ENCODE measurements around the gene TNKS2.
"Not testable (repeated sequence)": the region's sequence is repeated elsewhere in the genome, so short reads cannot be mapped to it uniquely, and the experiment has no call there.

TNKS2 gene

DNA sequence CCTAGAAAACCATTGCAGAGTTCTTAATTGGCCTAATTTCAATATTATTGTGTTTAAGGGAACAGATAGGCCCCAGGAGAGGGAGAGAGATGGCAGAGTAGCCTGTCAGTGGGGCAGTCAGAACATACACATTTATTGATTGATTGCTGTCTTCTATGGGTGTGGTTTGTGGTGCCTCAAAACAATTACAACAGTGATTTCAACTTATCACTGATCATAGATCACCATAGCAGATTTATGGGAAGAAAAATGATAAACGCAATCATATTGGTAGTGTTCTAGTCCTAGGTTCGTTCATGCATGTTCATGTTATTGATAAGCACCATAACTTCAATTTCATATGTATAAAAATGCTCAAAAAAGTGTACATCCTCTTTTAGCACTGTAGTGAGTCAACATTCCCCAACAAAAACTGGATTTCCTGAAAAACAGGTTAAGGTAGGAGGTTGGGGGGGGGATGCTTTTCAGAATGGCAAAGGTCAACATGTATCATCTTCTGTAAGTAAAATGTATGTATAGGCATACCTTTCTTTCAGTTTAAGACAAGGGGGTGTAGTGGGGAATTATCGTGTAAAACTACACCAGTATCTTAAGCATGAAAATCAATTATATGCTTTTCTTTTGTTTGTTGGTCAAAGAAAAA, 1.1 kb upstream of the TNKS2 start:
- DNase-seq, result no peak

DNA sequence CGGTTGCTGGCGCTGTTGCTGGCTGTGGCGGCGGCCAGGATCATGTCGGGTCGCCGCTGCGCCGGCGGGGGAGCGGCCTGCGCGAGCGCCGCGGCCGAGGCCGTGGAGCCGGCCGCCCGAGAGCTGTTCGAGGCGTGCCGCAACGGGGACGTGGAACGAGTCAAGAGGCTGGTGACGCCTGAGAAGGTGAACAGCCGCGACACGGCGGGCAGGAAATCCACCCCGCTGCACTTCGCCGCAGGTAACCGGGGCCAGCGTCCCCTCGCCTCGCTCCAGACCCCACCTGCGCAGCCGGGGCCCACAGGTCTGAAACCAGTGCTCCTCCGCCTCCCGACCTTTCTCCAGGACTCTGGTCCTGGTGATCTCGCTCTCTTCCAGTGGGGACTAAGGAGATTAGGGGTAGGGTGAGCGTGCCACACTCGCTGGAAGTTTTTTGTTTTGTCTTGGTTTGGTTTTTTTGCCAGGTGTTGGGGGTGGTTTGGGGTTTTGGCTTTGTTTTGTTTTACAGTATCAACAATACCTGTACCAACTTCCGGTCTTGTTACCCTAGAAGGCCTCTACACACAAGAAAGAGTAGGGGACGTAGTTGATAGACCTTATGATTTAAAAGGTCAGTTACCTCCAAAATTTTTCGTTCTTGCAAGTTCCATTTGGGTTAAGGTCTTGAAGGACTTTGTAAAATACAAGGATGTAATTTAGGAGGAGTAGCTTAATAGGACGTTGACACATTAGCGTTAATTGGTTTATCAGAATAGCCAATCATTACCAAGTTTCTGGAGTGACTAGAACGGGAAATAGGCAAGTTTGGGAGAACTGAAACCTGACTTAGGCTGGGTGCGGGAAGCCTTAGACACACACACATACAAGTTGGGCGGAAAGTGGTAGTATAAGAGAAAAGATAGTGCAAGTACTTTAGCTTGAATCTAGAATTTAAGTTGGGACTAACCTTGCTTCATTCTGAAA, 704 bp downstream of the TNKS2 start:
- no peak for DNase-seq

DNA sequence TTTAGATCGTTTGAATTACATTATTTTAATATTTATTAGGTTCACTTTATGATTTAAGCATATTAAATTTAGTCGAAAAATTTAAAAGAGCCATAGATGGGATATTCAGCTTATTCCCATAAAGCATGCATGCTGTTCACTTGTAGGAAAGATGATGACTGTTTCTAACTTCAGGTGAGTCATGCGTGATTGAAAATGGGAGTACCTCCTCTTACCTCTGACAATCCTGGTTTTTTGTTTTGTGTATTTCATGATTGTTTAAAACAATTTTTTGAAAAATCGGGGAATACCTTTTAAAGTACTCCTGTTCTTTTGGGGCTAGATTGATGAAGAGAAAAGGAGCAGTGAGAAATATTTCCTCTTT, 1.4 kb downstream of the TNKS2 start:
- DNase-seq, result no peak

DNA sequence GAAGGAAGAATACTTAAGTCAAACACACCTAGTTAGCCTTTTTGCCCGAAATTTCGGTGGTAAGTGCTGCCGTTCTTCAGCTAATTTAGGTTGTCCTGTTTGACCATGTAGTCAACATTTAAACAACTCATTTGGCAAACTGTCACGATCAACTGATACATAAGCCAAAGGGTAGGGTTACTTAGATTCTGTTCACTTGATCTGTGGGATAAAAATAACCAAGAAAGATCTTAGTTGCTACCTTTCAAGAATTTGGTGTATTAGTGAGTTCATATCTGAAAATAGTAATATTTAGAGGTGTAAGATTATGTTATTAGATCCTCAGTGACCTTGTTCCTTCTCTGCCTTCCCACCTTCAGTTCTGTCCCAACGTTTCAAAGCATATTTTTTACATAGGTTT, 2.0 kb downstream of the TNKS2 start:
- DNase-seq, result no peak

DNA sequence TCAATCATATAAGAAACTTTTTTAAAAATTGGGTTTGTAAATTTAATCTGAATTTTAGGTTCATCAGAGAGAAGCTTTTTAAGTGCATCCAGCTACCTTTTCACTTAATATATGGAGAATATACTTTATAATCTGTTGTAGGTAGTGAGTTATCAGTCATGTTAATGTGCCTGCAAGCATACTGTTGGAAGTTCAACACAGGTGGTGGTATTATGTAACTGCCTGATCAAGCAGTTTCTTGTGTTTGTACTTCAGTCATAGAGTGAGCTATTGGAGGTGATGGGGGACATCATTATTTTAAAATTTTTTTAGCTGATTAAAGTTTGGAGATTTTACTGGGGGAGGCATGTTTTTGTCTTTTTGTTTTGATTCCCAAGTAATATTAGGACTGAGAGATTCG, 2.5 kb downstream of the TNKS2 start:
- DNase-seq, result no peak

DNA sequence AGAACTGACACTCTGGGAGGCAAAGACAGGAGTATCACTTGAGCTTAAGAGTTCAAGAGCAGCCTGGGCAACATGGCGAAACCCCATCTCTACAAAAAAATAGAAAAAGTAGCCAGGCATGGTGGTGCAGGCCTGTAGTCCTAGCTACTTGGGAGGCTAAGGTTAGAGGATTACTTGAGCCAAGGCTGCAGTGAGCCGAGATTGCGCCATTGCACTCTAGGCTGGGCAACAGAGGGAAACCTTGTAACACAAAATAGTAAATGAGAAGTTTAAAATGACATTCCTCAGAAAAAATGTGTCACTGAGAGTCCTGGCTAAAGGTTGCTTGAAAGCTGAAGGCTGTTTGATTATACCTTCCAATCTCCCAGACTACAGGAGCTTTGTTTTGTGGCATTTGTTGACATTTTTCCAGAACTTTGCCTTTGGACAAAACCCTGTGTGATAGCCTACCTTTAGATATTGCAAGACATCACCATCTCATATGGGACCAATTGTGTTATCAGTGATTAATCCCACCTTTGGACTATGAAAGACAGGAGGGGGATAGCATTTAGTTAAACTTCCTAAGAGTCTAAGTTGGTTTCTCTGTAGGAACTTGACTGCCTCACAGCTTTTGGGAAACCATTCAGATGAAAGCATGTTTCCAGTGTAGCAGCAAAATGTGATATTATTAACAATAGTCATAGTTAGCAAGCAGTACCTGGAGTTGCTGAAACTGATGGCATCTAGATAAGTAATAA, 5.3 kb downstream of the TNKS2 start:
- DNase-seq, result no peak

DNA sequence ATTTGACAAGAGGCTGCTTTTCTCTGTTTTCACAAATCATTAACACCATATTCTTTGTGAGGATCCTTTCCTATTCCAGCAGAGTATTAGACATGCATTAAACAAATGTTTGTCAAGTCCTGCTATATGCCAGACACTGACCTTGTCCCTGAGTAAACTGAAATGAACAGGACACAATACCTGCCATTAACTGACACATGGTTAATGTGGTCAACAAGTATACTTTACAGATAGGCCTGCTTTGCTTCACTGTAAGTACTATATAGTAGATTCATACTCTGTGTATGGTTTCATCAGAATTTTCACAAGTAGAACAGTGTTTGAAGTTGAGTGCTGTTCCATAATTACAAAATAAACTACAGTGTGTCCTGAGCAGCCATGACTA, 5.9 kb downstream of the TNKS2 start:
- no peak for DNase-seq

DNA sequence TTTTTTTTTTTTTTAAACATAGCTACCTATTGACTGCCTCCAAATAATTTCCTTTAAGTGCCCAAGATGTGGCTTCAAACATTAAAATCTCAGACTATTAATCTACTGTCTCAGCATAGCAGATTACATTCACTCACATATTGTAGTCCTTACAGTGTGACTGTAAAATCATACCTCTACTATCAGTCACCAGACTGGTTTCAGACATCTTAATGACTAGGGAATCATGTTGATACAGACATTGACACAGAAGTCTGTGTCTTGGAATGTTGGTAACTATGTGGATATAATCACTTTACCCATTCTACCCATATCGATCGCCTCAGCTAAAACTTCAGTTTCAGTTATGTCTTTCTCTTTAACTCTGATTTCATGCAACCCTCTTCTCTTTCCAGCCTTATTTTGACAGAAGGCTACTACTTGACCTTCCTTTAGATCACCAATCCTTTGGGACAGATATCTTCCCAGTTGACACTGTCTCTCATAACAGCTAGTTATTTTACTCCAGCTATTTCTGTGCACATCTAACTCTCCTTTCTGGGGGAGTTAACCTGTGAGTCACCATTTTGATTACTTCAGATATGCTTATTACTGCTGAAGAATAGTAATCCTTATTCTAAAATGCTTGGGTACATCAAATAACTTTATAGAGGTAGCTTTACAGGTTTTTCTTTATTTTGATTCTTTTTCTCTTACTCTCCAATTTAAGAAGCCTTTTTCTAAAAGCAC, 7.0 kb downstream of the TNKS2 start:
- no peak for DNase-seq

DNA sequence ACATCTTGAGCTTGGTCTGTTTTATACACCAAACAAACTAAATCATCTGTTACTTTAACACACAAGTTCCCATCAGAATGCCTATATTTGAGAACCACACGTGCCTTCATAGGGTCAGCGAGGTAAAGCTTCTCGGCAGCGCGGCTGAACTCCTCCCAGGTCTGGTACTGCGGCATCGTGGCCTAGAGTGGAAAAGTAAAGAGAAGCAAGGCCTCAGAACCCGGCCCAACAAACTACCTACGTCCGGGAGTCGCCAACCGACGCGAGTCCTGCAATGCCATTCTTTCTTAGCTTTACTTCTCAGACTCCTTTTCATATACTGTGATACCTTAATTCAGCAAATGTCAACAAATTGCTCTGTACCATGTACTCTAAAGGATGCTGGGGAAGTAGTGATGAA, 9.0 kb downstream of the TNKS2 start:
- DNase-seq, result not testable (repeated sequence)

DNA sequence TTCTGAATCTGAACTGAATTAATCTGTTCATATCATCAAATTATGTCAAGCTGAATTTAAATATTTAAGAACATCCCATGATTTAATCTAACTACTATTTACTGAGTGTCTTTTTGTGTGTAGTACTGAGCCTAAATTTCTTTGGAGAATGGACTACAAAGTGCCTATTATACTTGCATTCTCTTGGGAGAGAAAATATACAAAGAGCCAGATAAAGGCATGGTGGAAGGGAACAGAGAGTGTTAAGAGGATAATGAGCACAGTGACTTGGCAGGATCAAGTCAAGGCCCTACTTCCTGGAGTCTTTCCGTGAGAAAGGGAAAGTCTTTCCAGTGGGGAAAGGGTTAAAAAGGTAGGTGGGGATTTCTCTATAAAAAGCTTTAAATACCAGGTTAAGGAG, 15.0 kb downstream of the TNKS2 start:
- DNase-seq, result no peak

DNA sequence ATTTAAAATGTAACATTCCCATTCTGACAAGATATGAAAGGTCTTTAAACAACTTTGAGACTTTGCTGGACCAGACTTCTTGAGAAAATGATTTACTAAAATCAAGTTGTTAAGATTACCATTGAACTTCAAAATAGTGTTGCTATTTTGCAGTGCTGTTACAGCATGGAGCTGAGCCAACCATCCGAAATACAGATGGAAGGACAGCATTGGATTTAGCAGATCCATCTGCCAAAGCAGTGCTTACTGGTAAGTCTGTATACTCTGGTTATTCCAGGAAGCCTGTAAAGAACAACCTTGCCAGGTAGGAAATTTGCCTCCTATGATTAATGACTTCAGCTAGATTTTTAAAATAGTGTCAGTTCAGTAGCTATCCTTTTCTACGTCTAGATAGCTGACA, 18.8 kb downstream of the TNKS2 start:
- DNase-seq, result no peak

DNA sequence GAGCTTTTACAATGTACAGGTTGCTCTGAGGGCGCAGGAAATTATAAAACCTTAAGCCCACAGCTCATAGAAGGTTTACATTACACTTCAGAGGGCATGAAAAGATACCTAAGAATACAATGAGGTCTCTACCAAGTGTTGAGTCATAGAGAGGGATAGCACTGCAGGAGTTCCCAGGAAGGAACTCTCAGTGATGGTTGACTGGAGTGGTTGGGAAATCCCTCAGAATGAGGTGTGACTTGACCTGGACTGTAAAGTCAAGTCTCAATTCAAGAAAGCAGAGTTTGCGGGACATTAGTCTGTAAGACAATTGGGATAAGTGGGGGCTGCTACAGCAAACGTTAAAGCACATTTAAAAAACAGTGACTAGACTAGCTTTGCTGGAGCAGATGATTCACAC, 21.9 kb downstream of the TNKS2 start:
- no peak for DNase-seq

DNA sequence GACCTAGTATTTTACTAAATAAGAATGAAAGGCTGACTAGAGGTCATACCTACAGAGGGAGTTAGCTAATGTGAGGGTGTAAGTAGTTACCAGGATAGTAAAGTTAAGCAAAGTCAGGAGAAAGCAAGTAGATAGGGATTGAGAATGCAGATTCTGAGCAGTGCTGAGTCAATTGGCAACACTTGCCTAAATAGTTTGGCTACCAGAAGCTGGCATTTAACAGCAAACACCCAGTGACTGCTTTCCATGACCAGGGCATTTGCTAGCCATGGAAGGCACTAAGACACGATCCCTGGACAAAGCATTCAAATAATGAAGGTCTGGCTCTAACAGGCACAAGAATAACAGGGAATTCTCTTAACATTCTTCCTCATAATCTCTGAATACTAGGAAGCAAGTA, 25.9 kb downstream of the TNKS2 start:
- DNase-seq, result no peak

DNA sequence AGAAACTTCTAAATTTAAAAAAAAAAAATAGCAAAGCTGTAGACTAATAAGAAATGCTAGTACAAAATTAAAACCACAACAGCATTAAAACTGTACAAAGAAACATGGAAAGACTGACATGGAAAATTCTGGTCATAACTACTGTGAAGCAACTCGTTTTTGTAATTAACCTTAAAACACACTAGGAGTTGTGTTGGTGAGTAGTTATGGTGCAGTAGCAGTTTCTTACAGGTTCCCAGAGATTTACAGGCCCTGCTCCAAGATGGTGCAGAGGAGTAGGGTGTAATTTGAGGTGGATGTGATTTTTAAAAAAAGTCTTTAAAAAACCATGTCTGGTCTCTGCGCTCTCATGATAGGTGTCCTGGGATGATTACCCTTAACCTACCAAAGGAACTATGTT, 31.0 kb downstream of the TNKS2 start:
- DNase-seq, result no peak

DNA sequence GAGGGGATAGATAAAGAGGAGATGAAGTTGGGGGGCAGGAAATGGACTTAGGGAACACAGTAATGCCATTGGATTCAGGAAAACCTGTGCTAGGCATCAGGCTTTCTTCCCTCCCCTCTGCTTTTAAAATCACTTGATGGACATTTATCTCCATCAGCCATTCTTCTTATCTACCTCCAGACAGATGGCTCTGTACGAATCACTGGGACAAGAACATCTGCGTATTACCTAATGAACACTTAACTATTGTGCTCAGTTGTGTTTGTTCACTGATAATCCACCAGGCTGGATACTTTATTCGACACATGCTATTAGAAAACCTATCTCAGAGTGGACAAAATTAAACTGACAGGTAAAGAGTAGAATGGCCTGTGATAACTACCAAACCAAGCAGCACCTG, 40.0 kb downstream of the TNKS2 start:
- no peak for DNase-seq

DNA sequence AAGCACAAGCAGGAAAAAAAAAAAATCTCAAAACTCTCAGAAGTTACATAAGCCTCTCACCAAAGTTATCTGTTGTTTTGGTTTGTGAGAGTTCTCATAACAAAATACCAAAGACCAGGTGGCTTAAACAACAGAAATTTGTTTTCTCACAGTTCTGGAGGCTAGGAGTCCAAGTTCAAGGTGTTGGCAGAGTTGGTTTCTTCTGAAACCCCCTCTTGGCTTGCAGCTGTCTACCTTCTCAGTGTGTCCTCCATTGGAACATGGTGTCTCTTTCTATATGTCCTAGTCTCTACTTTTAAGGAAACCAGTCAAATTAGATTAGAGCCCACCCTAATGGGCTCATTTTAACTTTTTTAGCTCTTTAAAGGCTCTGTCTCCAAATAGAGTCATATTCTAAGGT, 44.9 kb downstream of the TNKS2 start:
- no peak for DNase-seq

DNA sequence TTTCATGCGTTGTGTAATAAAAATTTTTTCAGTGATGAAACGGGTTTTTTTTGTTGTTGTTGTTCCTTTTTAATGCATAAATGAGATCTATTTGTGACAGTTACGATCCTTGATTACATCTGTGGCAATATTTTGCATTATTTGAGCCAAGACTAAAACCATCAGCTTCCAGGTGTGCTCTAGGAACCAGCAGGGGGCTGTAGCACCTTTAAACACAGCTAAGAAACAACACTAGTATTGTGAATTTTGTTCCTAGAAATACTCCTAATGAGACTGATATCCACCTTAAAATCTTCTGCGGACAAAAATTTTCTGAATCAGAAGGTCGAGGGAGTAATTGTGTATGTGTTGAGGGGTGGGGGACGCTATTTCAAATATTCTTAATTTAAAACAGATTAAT, 58.4 kb downstream of the TNKS2 start:
- no peak for DNase-seq

DNA sequence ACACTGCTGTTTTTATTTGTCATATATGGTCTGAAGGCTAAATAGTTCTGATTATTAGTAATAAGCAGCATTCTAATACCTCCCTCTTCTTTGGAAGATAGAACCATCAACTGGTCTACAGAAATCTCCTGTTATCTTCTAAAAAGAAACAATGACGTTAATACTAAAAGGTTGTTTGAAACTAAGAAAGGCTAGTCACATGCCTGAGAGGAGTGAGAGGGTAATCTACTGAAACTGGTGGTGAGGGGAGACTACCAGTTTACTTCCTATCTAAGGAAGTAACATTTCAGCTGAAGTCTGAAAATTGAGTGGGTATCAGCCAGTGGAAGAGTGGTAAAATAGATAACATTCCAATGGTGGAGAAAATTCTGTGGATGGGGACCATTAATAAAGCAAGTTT, 62.7 kb downstream of the TNKS2 start:
- no peak for DNase-seq

DNA sequence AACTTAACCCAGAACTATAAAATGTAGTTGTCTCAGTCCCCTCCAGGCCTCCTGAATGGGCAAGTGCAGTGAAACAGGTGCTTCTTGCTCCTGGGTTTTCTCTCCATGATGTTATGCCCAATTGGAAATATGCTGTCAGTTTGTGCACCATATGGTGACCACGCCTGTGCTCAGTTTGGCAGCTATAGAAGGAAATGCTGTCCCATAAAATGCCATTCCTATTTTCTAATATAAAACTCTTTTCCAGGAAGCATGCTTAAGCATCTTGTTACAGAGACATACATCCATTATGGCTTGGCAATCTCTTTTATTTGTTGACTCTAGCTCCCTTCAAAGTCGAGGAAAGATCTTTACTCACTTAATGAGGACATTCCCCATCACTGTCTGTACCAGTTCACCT, 65.9 kb downstream of the TNKS2 start:
- DNase-seq, result no peak

DNA sequence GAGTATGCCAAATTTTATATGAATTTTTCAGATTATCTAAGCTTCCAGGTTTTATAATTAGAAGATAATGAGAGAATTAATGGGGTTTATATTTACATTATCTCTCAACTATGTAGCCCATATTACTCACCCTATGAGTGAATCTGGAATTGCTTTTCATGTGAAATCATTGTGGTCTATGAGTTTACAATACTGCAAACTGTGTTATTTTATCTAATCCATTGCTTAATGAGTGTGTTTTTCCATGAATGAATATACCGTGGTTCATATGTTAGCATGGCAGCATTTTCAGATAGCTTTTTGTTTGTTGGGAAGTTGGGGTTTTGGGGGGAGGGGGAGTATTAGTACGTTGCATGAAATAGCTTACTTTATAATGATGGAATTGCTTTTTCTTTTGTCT, 66.5 kb downstream of the TNKS2 start:
- DNase-seq, result no peak

DNA sequence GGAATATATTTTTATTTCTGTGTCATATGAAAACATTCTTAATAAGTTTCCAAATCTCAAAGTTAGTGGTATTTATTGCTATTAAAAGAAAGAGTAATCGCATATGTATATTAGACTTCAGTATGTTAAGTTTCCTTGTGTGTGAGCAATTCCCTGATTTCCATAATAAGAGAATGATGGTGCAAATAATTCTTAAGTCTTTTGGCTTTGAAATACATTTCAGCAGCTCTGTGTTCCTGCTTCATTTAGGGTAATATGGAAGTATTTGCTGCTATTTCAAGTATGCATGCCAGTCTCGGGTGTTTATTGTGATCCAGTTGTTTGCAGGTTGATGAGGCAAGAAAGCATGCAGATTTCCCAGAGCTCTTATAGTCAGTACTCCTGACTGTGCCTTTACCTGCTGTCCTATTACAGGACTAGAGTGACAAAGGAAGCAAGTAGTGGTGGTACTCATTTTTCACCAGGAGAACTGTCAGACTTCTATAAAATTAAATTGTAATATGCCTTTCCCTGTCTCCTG, 67.4 kb downstream of the TNKS2 start:
- no peak for DNase-seq

DNA sequence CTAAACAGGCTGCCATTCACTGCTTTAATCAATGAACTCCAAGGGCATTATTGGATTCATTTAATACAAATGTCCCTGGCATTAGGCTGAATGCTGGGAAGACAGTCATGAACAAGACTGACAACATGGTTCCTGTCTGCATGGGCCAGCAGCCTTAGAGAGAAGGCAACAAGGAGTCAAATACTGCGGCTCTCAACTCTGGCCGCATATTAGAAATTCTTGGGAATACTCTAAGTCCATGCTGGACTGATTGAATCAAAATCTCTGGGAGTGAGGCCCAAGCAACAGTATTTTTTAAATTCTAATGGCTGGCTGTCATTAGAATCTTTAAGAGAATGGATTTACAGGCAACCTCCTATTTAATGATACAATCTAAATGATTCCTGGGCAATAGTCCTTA, 76.9 kb downstream of the TNKS2 start:
- no peak for DNase-seq

DNA sequence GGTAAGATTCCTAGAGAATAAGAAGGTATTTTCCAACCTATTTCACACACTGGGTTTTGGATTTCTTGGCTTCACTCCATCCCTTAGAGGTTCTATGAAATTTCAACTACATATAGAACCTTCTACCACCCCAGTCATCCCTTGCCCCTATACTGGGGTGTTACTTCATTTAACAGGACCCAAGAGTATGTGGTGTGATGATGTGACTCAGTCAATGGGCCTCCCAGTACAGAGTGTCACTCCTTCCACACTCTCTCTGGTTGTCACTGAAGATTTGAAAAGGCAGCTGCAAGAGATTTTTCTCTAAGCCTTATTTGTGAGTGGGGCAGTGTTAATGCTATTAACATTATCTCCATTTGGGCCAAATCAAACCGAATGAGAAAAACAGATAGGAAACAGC, 77.6 kb downstream of the TNKS2 start:
- DNase-seq, result no peak
